HepG2 (cell line): Measurements from ENCODE around the gene POLDIP3. TPM values are rescaled to one million over a fixed set of nuclear protein-coding genes. Genes with fewer than 3 reads are reported as not detected.

Source experiments
- ATAC-seq: fragments of 200-7000 bp; cut with Tn5 transposase; 3 replicates; pipeline ENCODE4 v1.9.1; 2020; ENCODE audit warnings: mild to moderate bottlenecking, moderate library complexity
- BruUV-seq: library from RNA; stranded (reverse); fragments of 400-500 nt; replicated peaks from 2 replicates; lab custom pipeline; 2021; lab: Mats Ljungman, UMichigan
- CTCF ChIA-PET: fragments of 300-600 bp; formaldehyde crosslinking; extraction: SDS; loops from one replicate; lab custom pipeline; 2021; ENCODE audit warnings: low total read pairs, inconsistent platforms, low intra/inter-chr PET ratio; lab: Yijun Ruan, JAX
- POLR2A ChIA-PET: fragments of 350-600 bp; sonication (Branson Sonifier 250); formaldehyde crosslinking; loops from one replicate; lab custom pipeline; 2020; ENCODE audit warnings: antibody characterized with exemption, inconsistent platforms; lab: Yijun Ruan, JAX
- DNase-seq: peaks from one replicate; pipeline ENCODE4 v3.0.0-alpha.2; 2015; ENCODE audit warnings: low spot score
- FAIRE-seq: peaks from 3 replicates; lab custom pipeline; 2011; peaks lifted over from hg19 to GRCh38; lab: Jason Lieb, UNC
- H2AFZ ChIP-seq: one replicate; pipeline ENCODE4 v1.6.1; 2011; ENCODE audit warnings: low read length, inconsistent platforms
- H3K27ac ChIP-seq: fragments of 300-600 bp; 3 replicates; pipeline ENCODE4 v1.8.0; 2011; ENCODE audit warnings: mixed run types, mild to moderate bottlenecking, mixed read lengths, low read length, inconsistent platforms; ENCODE audit not compliant: insufficient read depth; ENCODE audit errors: extremely low read length
- H3K27me3 ChIP-seq, 2 experiments: fragments of 200-600 bp in 1 of 2; 2 replicates in 1 of 2; 3 replicates in 1 of 2; pipeline versions ENCODE4 v1.6.0 to v1.8.0; 2011; ENCODE audit warnings: low read length in 2 of 2, mild to moderate bottlenecking in 2 of 2, moderate library complexity in 2 of 2, inconsistent platforms in 1 of 2; ENCODE audit not compliant: insufficient read depth in 2 of 2, control insufficient read depth in 1 of 2
- H3K36me3 ChIP-seq, 2 experiments: fragments of 200-600 bp in 1 of 2; replicated peaks in 1 of 2; 2 replicates in 1 of 2; 3 replicates in 1 of 2; pipeline versions ENCODE4 v1.5.1 to v1.8.0; 2011; ENCODE audit warnings: low read length in 2 of 2, inconsistent platforms in 1 of 2; ENCODE audit not compliant: insufficient read depth in 2 of 2, control insufficient read depth in 1 of 2
- H3K4me1 ChIP-seq: 2 replicates; pipeline ENCODE4 v1.5.1; 2012; ENCODE audit warnings: low read length, inconsistent platforms; ENCODE audit not compliant: insufficient read depth
- H3K4me2 ChIP-seq: 2 replicates; pipeline ENCODE4 v1.6.0; 2011; ENCODE audit warnings: low read depth, low read length, inconsistent platforms
- H3K4me3 ChIP-seq, 3 experiments: fragments of 200-600 bp in 1 of 3; sonication (generic), shearing (Covaris generic) in 1 of 3; replicated peaks in 1 of 3; 2 replicates each; pipeline ENCODE4 v1.5.1; 2011 to 2016; ENCODE audit warnings: low read length in 3 of 3, inconsistent platforms in 2 of 3, low read depth in 2 of 3, mild to moderate bottlenecking in 2 of 3, control low read depth in 1 of 3, mixed read lengths in 1 of 3; ENCODE audit not compliant: insufficient read depth in 1 of 3
- H3K79me2 ChIP-seq: one replicate; pipeline ENCODE4 v1.6.1; 2011; ENCODE audit warnings: low read length, inconsistent platforms; ENCODE audit not compliant: insufficient read depth
- H3K9ac ChIP-seq: 2 replicates; pipeline ENCODE4 v1.6.0; 2011; ENCODE audit warnings: mild to moderate bottlenecking, low read depth, low read length, inconsistent platforms; ENCODE audit not compliant: insufficient read depth
- H3K9me3 ChIP-seq: 2 replicates; pipeline ENCODE4 v1.5.1; 2012; ENCODE audit warnings: mild to moderate bottlenecking, low read length
- H4K20me1 ChIP-seq: 2 replicates; pipeline ENCODE4 v1.6.0; 2011; ENCODE audit warnings: inconsistent platforms, mild to moderate bottlenecking, low read length, moderate library complexity; ENCODE audit not compliant: insufficient read depth
- HES4 ChIP-seq: sonication (generic); formaldehyde crosslinking; IDR thresholded peaks from 2 replicates; pipeline ENCODE4 v1.9.0; 2021; ENCODE audit warnings: mild to moderate bottlenecking, missing genetic modification reagents, borderline replicate concordance
- HNRNPLL ChIP-seq: fragments of 200-400 bp; formaldehyde crosslinking; IDR thresholded peaks from 2 replicates; pipeline ENCODE4 v1.6.1; 2017; ENCODE audit warnings: mild to moderate bottlenecking, low read depth, low read length; ENCODE audit not compliant: poor library complexity, severe bottlenecking
- KLF16 ChIP-seq, 2 experiments: sonication (generic) in 1 of 2; formaldehyde crosslinking in 1 of 2; IDR thresholded peaks; 2 replicates each; pipeline versions ENCODE4 v1.6.1 to v1.8.0; 2016 to 2023; ENCODE audit warnings: missing genetic modification reagents in 2 of 2, missing compliant biosample characterization in 1 of 2
- MZF1 ChIP-seq: sonication (generic); formaldehyde crosslinking; IDR thresholded peaks from 2 replicates; pipeline ENCODE4 v1.8.1; 2023; ENCODE audit warnings: mild to moderate bottlenecking, missing genetic modification reagents, borderline replicate concordance
- NFE2L2 ChIP-seq: fragments of 150-350 bp; IDR thresholded peaks from 2 replicates; pipeline ENCODE4 v1.6.1; 2014; ENCODE audit warnings: low read length
- NR2F6 ChIP-seq, 2 experiments: IDR thresholded peaks; 2 replicates each; pipeline ENCODE4 v1.6.1; 2016; ENCODE audit warnings: antibody characterized with exemption in 1 of 2, mild to moderate bottlenecking in 1 of 2
- NR3C1 ChIP-seq: sonication (generic); formaldehyde crosslinking; IDR thresholded peaks from 2 replicates; pipeline ENCODE4 v1.4.0; 2020; ENCODE audit warnings: missing genetic modification reagents
- SMAD1 ChIP-seq: sonication (generic); formaldehyde crosslinking; IDR thresholded peaks from 2 replicates; pipeline ENCODE4 v1.4.0; 2020; ENCODE audit warnings: missing genetic modification reagents, low read depth, mild to moderate bottlenecking, borderline replicate concordance
- TBX3 ChIP-seq: fragments of 450-650 bp; IDR thresholded peaks from 2 replicates; pipeline ENCODE4 v1.6.1; 2017; ENCODE audit warnings: antibody characterized with exemption, mild to moderate bottlenecking, inconsistent platforms, borderline replicate concordance
- ZNF670 ChIP-seq: sonication (generic); formaldehyde crosslinking; IDR thresholded peaks from 2 replicates; pipeline ENCODE4 v1.8.0; 2022; ENCODE audit warnings: mild to moderate bottlenecking, missing genetic modification reagents, borderline replicate concordance
- ZNF782 ChIP-seq: sonication (generic); formaldehyde crosslinking; IDR thresholded peaks from 2 replicates; pipeline ENCODE4 v1.4.0; 2020; ENCODE audit warnings: missing genetic modification reagents, mild to moderate bottlenecking, borderline replicate concordance
- ZNF879 ChIP-seq: sonication (generic); formaldehyde crosslinking; IDR thresholded peaks from 2 replicates; pipeline ENCODE4 v1.8.1; 2023; ENCODE audit warnings: missing genetic modification reagents
- WGBS: methylation state at CpG from one replicate; pipeline ENCODE4 v1.1.6; 2017; ENCODE audit warnings: low lambda C conversion rate; 5-methylcytosine and 5-hydroxymethylcytosine counted together
- in situ Hi-C: cut with HindIII; loops from 2 replicates; pipeline ENCODE4 v1.10.0; 2017; ENCODE audit warnings: low pct_unique_long_range_greater_than_20kb; ENCODE audit not compliant: extremely low pct_ligation_motif_present
- intact Hi-C: fragments of 100-400 bp; cut with micrococcal nuclease; formaldehyde crosslinking; loops from one replicate; pipeline ENCODE4 v1.10.0; 2022; ENCODE audit not compliant: unreplicated experiment
- polyA plus RNA-seq, 8 experiments: library from polyadenylated mRNA; depleted of rRNA in 3 of 8; stranded (reverse) in 7 of 8; unstranded in 1 of 8; fragments of >200 nt; fragmentation: Illumina TruSeq in 4 of 8; extraction: Trizol in 4 of 8; gene quantifications; 2 replicates each; pipeline versions ENCODE4 v1.2.1 to v1.2.3, GENCODE V29; 2011 to 2016; ENCODE audit warnings: low read depth in 4 of 8, missing spikeins in 1 of 8, mixed read lengths in 1 of 8; ENCODE audit not compliant: insufficient read depth in 1 of 8
- total RNA-seq, 5 experiments: library from RNA; depleted of rRNA; stranded (reverse); fragments of >200 nt; fragmentation: Illumina TruSeq; extraction: Trizol; gene quantifications; 2 replicates each; pipeline ENCODE4 v1.2.3, GENCODE V29; 2016; ENCODE audit warnings: low read depth in 1 of 5
- TF ChIP-seq, protein P1 (sequence below), 2 experiments: sonication (generic) in 1 of 2; formaldehyde crosslinking in 1 of 2; IDR thresholded peaks; 2 replicates each; pipeline versions ENCODE4 v1.6.1 to v1.9.0; 2014 to 2022; ENCODE audit warnings: antibody characterized with exemption in 1 of 2, borderline replicate concordance in 1 of 2, inconsistent platforms in 1 of 2, low read depth in 1 of 2, missing genetic modification reagents in 1 of 2
- TF ChIP-seq, protein P2 (sequence below): sonication (generic); formaldehyde crosslinking; IDR thresholded peaks from 2 replicates; pipeline ENCODE4 v1.4.0; 2020; ENCODE audit warnings: mild to moderate bottlenecking, missing genetic modification reagents

The POLDIP3 gene
- total and polyA plus RNA-seq, 2 of the 13 experiments (the other 11 are each of a cell fraction or from before 2014, with no cell fraction given): 45.8 to 47.4 TPM

DNA sequence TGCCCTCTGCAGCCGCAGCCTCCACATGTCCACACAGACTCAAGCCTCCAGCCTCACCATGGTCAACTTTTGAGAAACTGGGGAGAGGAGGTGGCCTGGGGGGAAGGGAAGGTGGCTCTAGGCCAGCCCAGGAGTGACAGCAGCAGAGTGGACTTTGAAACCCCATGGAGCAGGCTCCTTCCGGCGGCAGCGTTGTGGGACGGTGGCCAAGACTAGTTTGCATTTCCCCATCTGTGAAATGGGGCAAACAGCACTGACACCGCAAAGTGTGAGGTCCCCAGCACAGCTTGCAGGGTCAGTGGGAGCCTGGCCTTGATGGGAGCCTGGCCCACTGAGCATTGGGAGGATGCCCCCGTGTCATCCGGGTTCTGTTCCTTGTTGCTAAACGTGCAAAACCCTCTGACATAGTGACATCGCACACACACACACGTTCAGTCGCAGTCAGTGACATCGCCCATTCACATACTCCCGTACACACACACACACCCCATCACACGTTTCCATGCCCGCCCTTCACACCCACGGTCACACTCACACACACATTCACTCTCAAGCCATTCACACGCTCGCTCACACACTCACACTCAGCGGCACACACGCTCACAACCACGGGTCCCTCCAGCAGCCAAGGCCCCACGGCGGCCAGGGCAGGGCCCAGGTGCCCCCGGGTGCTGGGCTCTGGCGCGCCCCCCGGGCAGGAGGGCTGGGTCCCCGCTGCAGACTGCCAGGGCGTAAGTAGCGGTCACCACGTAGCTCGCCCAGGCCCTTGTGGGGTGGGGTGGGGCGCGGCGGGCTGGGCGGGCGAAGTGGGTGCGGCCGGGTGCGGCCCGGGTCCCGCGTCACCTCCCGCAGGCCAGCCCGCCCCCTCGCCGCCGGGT, 33.9 kb upstream of the POLDIP3 start:
- in situ Hi-C loops: no loop called here
- peak; percentile 47 for ATAC-seq
- peak overlapping the region; percentile 98 for H3K9ac ChIP-seq
- H3K4me3 ChIP-seq: peak overlapping the region; percentile 84 to 100 (median 100)
- H4K20me1 ChIP-seq: peaks cover 6% of the 10 kb centered on the region; the same call in 1 of the 2 replicates
- peak overlapping the region; percentile 97 for H3K27ac ChIP-seq
- ChIA-PET POLR2A (interaction anchor here (0.9 to 4.4 kb wide), 12 partner anchors 10 to 152 kb away, joined by 3 to 45 read pairs (median 5); partner anchors contain the start of gene POLDIP3), CTCF (no interaction called here)
- H3K27me3 ChIP-seq: no peaks in the 10 kb centered on the region; a peak in 1 of 5 replicates
- H3K4me1 ChIP-seq: peaks cover 79% of the 10 kb centered on the region
- WGBS: under 1% methylated on average over 16 of the region's 49 CpGs
- H3K9me3 ChIP-seq: no peaks in the 10 kb centered on the region
- BruUV-seq: TSS peak; percentile 82
- intact Hi-C loops: loop anchor here (10.0 kb wide), 2 partner anchors 156 to 206 kb away; partner anchors contain the start of gene ARFGAP3
- H2AFZ ChIP-seq: no peak overlapping the region
- peak; percentile 81 for FAIRE-seq
- peak overlapping the region; percentile 96 for H3K4me2 ChIP-seq
- peak; percentile 82 for DNase-seq
- no peaks in the 10 kb centered on the region; a peak in 2 of 5 replicates for H3K36me3 ChIP-seq
- H3K79me2 ChIP-seq: peaks cover 53% of the 10 kb centered on the region
- TF ChIP-seq ZNF879 (CRISPR knock-in tag): 0 out of 2 replicates have a peak, but pooled peaks have one; percentile 27
- no peak for TF ChIP-seq MZF1 (CRISPR knock-in tag)
- TF ChIP-seq HES4 (CRISPR knock-in tag): no peak
- 0 out of 2 replicates have a peak, but pooled peaks have one; percentile 27 for TF ChIP-seq TBX3
- TF ChIP-seq, protein P1, sequence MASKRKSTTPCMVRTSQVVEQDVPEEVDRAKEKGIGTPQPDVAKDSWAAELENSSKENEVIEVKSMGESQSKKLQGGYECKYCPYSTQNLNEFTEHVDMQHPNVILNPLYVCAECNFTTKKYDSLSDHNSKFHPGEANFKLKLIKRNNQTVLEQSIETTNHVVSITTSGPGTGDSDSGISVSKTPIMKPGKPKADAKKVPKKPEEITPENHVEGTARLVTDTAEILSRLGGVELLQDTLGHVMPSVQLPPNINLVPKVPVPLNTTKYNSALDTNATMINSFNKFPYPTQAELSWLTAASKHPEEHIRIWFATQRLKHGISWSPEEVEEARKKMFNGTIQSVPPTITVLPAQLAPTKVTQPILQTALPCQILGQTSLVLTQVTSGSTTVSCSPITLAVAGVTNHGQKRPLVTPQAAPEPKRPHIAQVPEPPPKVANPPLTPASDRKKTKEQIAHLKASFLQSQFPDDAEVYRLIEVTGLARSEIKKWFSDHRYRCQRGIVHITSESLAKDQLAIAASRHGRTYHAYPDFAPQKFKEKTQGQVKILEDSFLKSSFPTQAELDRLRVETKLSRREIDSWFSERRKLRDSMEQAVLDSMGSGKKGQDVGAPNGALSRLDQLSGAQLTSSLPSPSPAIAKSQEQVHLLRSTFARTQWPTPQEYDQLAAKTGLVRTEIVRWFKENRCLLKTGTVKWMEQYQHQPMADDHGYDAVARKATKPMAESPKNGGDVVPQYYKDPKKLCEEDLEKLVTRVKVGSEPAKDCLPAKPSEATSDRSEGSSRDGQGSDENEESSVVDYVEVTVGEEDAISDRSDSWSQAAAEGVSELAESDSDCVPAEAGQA (IDR thresholded peaks at IDR 0.05; ENCODE audit: low read depth): 0 out of 2 replicates have a peak, but pooled peaks have one; percentile 6
- TF ChIP-seq, protein P1 (CRISPR knock-in tag; IDR thresholded peaks at IDR 0.05; ENCODE audit: borderline replicate concordance): peak; percentile 68; the same call in 1 of the 2 replicates
- peak; percentile 57; the same call in 1 of the 2 replicates for TF ChIP-seq ZNF670 (CRISPR knock-in tag)
- TF ChIP-seq NR2F6 (IDR thresholded peaks at IDR 0.05): peak; percentile 62; the same call in 1 of the 2 replicates
- TF ChIP-seq NR2F6 (CRISPR knock-in tag; IDR thresholded peaks at IDR 0.05): peak; percentile 79
- TF ChIP-seq NR3C1 (CRISPR knock-in tag): no peak
- no peak; the same call in 1 of the 2 replicates for TF ChIP-seq ZNF782
- TF ChIP-seq, protein P2, sequence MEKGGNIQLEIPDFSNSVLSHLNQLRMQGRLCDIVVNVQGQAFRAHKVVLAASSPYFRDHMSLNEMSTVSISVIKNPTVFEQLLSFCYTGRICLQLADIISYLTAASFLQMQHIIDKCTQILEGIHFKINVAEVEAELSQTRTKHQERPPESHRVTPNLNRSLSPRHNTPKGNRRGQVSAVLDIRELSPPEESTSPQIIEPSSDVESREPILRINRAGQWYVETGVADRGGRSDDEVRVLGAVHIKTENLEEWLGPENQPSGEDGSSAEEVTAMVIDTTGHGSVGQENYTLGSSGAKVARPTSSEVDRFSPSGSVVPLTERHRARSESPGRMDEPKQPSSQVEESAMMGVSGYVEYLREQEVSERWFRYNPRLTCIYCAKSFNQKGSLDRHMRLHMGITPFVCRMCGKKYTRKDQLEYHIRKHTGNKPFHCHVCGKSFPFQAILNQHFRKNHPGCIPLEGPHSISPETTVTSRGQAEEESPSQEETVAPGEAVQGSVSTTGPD: no peak
- TF ChIP-seq NFE2L2: no peak
- TF ChIP-seq SMAD1: peak; percentile 45; the same call in 1 of the 2 replicates
- peak in 1 of 2 experiments; percentile 50; a peak in 1 of 4 replicates for TF ChIP-seq KLF16 (CRISPR knock-in tag; IDR thresholded peaks at IDR 0.05)
- peak; percentile 73 for TF ChIP-seq HNRNPLL
